Parathyroid adenoma (tissue), 2 donors: ENCODE results near the gene DLGAP1.

Experiments
- H2AFZ ChIP-seq: fragments of 300-600 bp; sonication (generic); one replicate; pipeline ENCODE4 v1.7.0; 2017; ENCODE audit warnings: antibody characterized with exemption, mild to moderate bottlenecking
- H3K27ac ChIP-seq: fragments of 300-600 bp; sonication (generic); one replicate; pipeline ENCODE4 v1.7.0; 2017
- H3K27me3 ChIP-seq: fragments of 300-600 bp; sonication (generic); one replicate; pipeline ENCODE4 v1.7.0; 2017; ENCODE audit warnings: low read length; ENCODE audit not compliant: control insufficient read depth, insufficient read depth
- H3K36me3 ChIP-seq: fragments of 300-600 bp; sonication (generic); one replicate; pipeline ENCODE4 v1.7.0; 2017; ENCODE audit warnings: low read length; ENCODE audit not compliant: control insufficient read depth, insufficient read depth
- H3K4me1 ChIP-seq: fragments of 300-600 bp; sonication (generic); one replicate; pipeline ENCODE4 v1.7.0; 2017; ENCODE audit warnings: control low read depth
- H3K4me2 ChIP-seq: fragments of 300-600 bp; sonication (generic); one replicate; pipeline ENCODE4 v1.7.0; 2017; ENCODE audit warnings: low read length
- H3K4me3 ChIP-seq: fragments of 300-600 bp; sonication (generic); one replicate; pipeline ENCODE4 v1.7.0; 2017; ENCODE audit warnings: low read depth, low read length
- H3K79me2 ChIP-seq: fragments of 300-600 bp; sonication (generic); one replicate; pipeline ENCODE4 v1.7.0; 2017; ENCODE audit warnings: control low read depth
- H3K9ac ChIP-seq: fragments of 300-600 bp; sonication (generic); one replicate; pipeline ENCODE4 v1.7.0; 2017; ENCODE audit warnings: mild to moderate bottlenecking
- H3K9me3 ChIP-seq: fragments of 300-600 bp; sonication (generic); one replicate; pipeline ENCODE4 v1.7.0; 2017; ENCODE audit warnings: low read length; ENCODE audit not compliant: control insufficient read depth
- TF ChIP-seq, protein P1 (sequence below): fragments of 300-600 bp; sonication (generic); IDR thresholded peaks from one replicate; pipeline ENCODE4 v1.7.0; 2017; ENCODE audit warnings: antibody characterized with exemption, mild to moderate bottlenecking
- donor health status: primary hyperparathyroidism.

The DLGAP1 gene

DNA sequence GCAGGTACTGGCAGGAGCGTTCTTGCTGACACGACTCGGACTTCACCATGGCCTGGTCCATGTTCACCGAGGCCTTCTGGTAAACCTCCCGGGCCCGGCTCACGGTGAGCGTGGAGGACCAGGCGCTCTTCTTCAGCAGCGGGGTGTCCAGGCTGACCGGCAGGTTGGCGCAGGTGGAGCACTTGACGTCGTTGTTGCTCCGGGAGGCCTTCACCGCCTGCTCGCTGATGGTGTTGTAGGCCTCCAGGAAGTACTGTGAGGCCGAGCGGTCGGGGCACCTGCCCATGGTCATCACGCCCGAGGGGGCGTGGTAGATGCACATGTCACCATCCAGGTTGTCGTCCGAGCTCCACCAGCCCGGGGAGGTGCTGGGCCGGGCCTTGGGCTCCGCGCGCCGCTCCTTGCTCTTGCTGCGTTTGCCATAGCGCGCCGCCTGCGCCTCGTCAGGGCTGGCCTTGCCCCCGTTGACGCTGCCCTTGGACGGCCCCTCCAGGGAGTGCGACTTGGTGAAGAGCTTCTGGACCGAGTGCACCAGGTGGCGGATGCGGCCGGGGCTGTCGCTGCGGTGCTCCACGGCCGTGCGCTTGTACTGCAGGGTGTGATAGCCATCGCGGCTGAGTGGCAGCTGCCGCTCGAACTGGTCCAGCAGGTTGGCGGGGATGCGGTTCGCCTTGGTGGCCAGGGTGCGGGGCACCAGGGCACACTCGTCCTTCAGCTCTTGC lies 575.8 kb downstream of the DLGAP1 start:
- no peak overlapping the region for H2AFZ ChIP-seq
- no peak overlapping the region for H3K27ac ChIP-seq
- no peaks in the 10 kb centered on the region for H3K36me3 ChIP-seq
- TF ChIP-seq, protein P1, sequence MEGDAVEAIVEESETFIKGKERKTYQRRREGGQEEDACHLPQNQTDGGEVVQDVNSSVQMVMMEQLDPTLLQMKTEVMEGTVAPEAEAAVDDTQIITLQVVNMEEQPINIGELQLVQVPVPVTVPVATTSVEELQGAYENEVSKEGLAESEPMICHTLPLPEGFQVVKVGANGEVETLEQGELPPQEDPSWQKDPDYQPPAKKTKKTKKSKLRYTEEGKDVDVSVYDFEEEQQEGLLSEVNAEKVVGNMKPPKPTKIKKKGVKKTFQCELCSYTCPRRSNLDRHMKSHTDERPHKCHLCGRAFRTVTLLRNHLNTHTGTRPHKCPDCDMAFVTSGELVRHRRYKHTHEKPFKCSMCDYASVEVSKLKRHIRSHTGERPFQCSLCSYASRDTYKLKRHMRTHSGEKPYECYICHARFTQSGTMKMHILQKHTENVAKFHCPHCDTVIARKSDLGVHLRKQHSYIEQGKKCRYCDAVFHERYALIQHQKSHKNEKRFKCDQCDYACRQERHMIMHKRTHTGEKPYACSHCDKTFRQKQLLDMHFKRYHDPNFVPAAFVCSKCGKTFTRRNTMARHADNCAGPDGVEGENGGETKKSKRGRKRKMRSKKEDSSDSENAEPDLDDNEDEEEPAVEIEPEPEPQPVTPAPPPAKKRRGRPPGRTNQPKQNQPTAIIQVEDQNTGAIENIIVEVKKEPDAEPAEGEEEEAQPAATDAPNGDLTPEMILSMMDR = no peak
- H3K79me2 ChIP-seq = no peaks in the 10 kb centered on the region
- H3K27me3 ChIP-seq = no peaks in the 10 kb centered on the region
- H3K4me2 ChIP-seq = no peak overlapping the region
- H3K4me1 ChIP-seq = no peaks in the 10 kb centered on the region
- H3K9ac ChIP-seq = no peak overlapping the region
- no peak overlapping the region for H3K4me3 ChIP-seq
- H3K9me3 ChIP-seq = no peaks in the 10 kb centered on the region

DNA sequence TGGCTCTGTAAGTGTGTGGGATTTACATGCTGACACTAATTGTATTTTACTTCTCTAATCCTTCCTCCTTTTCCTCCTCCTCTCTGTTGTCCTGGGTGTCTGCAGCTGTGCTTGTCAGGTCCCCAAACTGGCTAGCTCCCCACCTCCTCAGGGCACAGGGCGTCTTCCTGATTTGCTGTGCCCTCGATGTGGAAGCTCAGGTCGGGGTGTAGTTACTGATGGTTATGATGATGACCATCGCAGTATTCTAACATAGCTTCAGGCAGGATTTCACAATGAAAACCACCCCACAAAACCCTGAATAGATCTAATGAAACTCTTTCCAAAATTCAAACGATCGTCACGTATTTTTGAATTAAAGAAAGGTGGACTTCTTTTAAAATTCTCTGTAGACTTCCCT lies 576.7 kb downstream of the DLGAP1 start:
- no peak overlapping the region for H3K9ac ChIP-seq

DNA sequence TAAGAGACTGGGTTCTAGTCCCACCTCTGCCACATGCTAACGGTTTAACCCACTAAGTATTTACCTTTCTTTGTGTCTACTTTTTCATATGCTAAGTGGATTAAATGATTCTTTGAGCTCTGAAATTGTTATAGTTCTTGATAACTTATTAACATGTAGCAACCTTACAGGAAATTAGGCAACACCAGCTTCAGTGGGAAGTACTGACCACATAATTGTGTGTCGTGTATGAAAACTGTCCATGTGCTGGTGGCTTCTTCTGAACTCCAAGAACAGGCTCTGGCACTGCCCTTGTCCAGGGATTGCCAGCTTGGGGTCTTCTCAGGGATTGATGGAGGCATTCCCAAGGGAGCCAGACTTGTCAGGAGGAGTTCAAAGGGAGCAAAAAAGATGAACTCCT lies 577.4 kb downstream of the DLGAP1 start:
- Histone ChIP-seq H3K4me3 (no peak overlapping the region), H3K27ac (no peak overlapping the region), H3K27me3 (no peaks in the 10 kb centered on the region), H3K9ac (no peak overlapping the region), H3K9me3 (no peaks in the 10 kb centered on the region), H3K36me3 (no peaks in the 10 kb centered on the region), H2AFZ (no peak overlapping the region), H3K4me2 (no peak overlapping the region), H3K79me2 (no peaks in the 10 kb centered on the region), H3K4me1 (no peaks in the 10 kb centered on the region)
- TF ChIP-seq, protein P1 = no peak

More for the DNA sequence above, 576.7 kb downstream of the DLGAP1 start:
- Histone ChIP-seq H3K4me1 (no peaks in the 10 kb centered on the region), H3K27ac (no peak overlapping the region), H3K9me3 (no peaks in the 10 kb centered on the region), H3K4me3 (no peak overlapping the region), H3K79me2 (no peaks in the 10 kb centered on the region), H3K36me3 (no peaks in the 10 kb centered on the region), H2AFZ (no peak overlapping the region), H3K4me2 (no peak overlapping the region), H3K27me3 (no peaks in the 10 kb centered on the region)
- TF ChIP-seq, protein P1 = no peak

DNA sequence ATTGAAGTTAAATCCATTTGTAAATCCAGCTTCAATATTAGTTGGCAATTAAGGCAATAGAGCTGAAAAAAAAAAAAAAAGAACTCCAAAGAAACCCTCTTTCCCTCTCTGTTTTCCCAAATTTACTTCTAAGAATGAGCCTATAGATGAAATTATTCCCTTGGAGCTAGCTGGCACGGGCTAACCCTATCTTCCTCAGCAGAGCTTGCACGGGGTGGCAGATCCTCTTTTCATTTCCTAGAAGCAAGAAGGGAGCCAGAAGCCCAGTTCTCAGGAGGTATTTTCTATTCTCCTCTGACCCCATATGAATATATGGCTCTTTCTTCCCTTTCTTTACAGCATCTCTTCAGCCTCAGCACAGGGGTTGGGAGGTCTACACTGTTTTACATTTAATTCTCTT lies 579.1 kb downstream of the DLGAP1 start:
- no peaks in the 10 kb centered on the region for H3K27me3 ChIP-seq
- H3K27ac ChIP-seq = no peak overlapping the region
- H3K79me2 ChIP-seq = no peaks in the 10 kb centered on the region
- TF ChIP-seq, protein P1 = no peak
- H3K4me2 ChIP-seq = no peak overlapping the region
- H2AFZ ChIP-seq = no peak overlapping the region
- H3K9me3 ChIP-seq = no peaks in the 10 kb centered on the region
- no peaks in the 10 kb centered on the region for H3K36me3 ChIP-seq
- H3K9ac ChIP-seq = no peak overlapping the region
- H3K4me1 ChIP-seq = no peaks in the 10 kb centered on the region
- no peak overlapping the region for H3K4me3 ChIP-seq

DNA sequence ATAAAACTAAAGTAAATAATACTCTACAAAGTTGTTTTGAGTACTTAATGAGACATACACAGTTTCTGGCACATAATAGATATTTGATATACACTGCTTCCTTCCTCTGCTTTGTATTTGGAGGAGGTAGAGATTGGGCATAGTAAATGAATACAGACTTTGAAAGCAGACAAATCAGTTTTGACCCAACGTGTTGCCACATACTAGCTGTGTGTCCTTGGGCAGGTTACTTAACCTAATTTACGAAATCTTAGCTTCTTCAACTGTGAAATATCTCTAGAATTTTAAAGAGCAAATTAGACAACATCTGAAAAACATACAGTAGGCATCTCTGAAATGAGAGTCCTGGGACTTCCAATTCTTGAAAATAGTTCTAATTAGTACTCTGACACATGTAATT lies 579.7 kb downstream of the DLGAP1 start:
- no peaks in the 10 kb centered on the region for H3K4me1 ChIP-seq

More for the DNA sequence above, 579.7 kb downstream of the DLGAP1 start:
- no peak overlapping the region for H2AFZ ChIP-seq
- H3K27ac ChIP-seq = no peak overlapping the region
- H3K9ac ChIP-seq = no peak overlapping the region
- no peak overlapping the region for H3K4me2 ChIP-seq
- no peaks in the 10 kb centered on the region for H3K79me2 ChIP-seq
- no peak overlapping the region for H3K4me3 ChIP-seq
- no peaks in the 10 kb centered on the region for H3K36me3 ChIP-seq
- H3K27me3 ChIP-seq = no peaks in the 10 kb centered on the region
- TF ChIP-seq, protein P1 = no peak
- no peaks in the 10 kb centered on the region for H3K9me3 ChIP-seq
